CD4-positive, alpha-beta T cell treated with Interleukin-10 for 1 hour (primary cell): ENCODE data around the gene DDX5.

Experiments
- DNase-seq: peaks from one replicate; pipeline ENCODE4 v3.0.0-alpha.2; 2020

DDX5 gene

DNA sequence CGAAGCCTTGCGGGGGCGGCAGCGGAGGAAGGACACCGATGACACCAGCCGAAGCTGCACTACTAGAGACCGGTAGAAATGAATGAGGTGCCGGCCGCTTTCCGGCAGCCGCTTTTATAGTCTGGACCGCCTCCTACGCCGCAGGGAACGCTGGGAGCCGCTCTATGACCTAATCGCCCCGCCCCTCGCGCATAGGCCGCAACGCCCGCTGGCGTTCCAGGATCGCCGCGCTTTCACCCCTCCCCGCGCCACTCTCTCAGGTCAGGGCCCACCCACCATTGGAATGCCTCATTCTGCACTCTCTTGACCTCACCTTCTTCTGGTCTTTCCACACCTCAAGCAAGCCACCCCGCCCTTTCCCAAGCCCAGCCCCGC is at the start of gene DDX5:
Gene DDX5, minus strand, starts transcription at position 89 of the 375 bp plus-strand sequence. CDS start 170 bp downstream, outside the sequence.
- DNase-seq: peak; percentile 97

GRCh38 chr17:64555281-64555680 is 49.2 kb upstream of the DDX5 start:
- no peak for DNase-seq

GRCh38 chr17:64554028-64554637 is 48.0 kb upstream of the DDX5 start:
- no peak for DNase-seq

- no peak for DNase-seq
Measured at GRCh38 chr17:64551461-64551860, 45.4 kb upstream of the DDX5 start.

DNA sequence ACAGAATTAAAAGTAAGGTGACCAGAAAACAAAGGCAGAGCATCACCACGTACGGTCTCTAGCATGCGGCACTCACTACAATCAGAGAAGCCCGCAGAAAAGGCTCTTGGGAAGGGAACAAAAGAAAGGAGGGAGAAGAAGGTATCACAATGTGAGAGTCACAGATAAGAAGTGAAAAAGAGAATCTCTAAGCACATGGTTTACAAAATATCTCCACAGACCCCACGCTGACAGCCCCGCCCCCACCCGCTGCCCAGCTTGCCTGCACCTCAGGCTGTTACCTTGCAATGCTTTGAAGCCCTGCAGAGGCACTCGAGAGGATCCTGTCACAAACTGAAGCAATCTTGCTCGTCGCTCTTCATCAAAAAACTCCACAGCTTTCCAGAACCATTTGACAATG is 41.2 kb upstream of the DDX5 start:
- DNase-seq: no peak

DNA sequence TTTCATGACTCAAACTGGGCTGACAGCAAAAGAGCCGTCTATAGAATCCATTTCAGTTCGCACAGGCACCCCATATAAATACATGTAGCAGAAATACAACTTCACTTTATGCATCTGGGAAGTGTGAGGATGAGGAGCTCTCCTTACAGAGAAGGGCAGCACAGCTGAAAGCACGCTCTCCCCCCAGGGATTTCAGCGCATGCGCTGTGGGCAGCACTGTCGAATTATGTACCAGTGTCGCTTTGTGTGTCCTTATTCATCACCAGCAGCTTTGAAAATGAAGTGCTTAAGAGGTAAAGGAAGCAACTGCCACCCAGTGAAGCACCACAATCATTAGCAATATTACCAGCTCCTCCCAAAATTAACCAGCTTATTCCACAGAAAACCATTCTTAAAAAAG is 40.6 kb upstream of the DDX5 start:
- DNase-seq: no peak

DNA sequence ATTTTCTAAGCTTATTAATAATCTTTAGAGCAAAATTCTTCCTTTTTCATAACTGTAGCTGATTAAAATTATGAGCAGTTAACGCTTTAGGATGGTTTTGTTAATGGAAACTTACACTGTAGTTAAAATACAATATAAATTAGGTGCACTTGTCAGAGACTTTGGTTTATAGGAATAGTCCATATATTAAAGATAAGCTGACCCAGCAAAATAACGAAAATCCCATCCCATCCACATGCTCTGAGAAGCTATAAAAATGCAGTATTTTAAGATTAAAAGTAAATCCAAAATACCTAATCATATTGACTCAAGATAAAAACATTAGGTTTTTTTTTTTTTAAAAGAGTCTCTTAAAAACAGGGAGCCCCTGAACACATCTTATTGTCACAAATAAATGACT is 38.7 kb upstream of the DDX5 start:
- DNase-seq: no peak

- DNase-seq: no peak
Measured at GRCh38 chr17:64540118-64540776, 34.2 kb upstream of the DDX5 start.

GRCh38 chr17:64538508-64539130 is 32.5 kb upstream of the DDX5 start:
- DNase-seq: no peak

- DNase-seq: no peak
Measured at GRCh38 chr17:64537488-64537887, 31.4 kb upstream of the DDX5 start.

GRCh38 chr17:64536913-64537312 is 30.8 kb upstream of the DDX5 start:
- no peak for DNase-seq

DNA sequence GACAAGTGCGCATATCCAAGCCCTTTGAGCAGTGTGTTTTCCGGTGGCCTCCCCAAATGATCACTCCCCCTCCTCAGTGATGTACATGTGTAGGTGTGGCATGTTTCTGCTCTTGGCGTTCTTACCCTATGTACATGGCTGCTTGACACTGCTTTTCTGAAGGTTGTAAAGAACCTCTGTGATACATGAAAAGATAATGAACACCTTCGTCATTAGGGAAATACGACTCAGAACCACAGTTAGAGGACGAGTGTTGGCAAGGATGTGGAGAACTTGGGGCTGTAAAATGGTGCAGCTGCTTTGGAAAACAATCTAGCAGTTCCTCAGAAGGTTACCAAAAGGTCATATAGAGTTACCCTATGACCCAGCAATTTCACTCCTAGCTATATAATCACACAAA is 29.3 kb upstream of the DDX5 start:
- DNase-seq: no peak

DNA sequence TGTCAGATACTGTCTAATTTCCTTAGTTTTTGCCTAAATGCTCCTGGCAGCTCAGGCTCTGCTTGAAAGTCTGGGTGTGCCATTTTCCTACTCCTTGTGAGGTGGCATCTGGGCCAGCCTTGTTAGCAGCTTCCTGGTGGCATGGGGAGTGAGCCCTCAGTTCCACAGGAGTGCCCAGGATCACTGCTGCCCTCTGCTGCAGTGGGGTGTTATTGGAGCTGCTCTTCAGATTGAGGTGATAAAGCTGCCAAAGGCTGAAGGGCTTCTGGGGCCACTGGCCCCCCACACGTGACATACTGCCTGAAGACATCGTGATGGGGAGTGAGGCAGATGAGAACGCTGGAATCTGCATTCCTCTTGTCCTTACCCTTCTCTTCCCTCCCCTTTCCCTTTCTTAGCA is 28.1 kb upstream of the DDX5 start:
- DNase-seq: no peak

DNA sequence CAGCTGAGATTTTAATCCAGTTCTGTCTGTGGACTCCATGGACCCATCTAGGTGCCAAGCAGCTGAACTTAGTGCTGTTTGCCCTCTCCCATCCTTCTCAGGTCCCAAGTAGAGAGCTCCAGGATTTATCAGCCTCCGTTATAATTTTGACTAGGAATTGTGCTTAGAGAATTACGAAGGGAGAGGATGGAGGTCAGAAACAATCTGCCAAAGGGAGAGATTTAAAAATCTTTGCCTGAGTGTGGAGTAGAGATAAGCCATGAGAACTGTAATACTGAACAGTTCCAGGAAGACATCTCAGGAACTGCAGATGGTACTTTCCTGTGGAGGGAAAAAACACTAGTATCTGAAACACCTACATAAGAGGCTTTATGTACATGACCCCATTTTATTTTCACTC is 27.7 kb upstream of the DDX5 start:
- no peak for DNase-seq

- DNase-seq: no peak
Measured at GRCh38 chr17:64532409-64532808, 26.3 kb upstream of the DDX5 start.

GRCh38 chr17:64531955-64532371 is 25.9 kb upstream of the DDX5 start:
- DNase-seq: no peak

DNA sequence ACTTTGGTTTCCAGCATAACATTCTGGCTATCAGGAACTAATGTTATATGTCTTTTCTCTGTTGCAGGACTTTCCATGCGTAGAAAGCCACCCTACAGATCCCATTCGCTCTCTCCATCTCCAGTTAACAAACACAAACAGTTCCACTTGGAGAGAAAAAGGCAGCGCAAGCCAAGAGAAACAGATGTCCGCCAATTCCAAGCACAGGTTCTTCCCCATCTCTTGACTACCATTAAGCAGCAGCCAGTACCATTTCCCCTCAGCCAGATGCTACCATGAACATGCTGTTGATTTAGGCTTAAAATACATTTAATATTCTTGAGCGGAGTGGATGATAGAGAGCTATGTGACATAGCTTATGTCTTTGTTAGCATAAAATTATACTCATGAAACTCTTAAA is 23.1 kb upstream of the DDX5 start:
- DNase-seq: no peak

DNA sequence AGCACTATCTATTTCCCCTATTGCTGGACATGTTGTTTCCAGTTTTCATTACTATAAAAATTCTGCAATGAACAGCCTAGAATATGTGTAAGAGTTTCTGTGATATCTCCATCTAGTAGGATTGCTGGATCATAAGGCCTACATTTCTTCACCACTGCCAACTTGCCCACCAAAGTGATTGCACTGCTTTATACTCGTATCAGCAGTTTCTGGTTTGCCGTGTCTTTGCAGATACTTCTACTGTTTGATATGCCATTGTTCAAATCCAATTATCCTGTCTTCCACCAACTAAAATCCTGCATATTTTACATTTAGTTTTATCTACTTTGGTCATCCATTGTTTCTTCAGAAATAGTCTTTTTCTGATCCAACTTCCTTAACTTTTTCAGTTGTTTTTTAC is 21.8 kb upstream of the DDX5 start:
- DNase-seq: no peak

GRCh38 chr17:64520359-64520758 is 14.3 kb upstream of the DDX5 start:
- no peak for DNase-seq

DNA sequence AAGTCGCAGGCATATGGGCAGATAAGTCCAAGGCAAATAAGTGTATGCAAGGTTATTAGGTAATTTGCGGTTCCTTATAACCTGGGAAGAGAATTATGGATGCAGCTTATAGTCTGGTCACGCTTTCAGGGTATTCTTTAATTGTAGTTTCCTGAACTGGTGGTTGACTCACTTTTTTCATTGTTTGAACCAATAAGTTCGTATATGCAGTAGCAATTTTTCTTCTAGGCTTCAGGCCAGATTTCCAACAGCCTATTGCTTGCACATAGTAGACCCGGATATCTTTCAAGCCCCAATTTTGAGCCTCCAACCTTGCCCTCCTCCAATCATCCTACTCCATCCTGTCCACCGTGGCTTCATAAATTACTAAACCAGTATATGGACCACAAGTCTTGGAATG is 13.5 kb upstream of the DDX5 start:
- no peak for DNase-seq

DNA sequence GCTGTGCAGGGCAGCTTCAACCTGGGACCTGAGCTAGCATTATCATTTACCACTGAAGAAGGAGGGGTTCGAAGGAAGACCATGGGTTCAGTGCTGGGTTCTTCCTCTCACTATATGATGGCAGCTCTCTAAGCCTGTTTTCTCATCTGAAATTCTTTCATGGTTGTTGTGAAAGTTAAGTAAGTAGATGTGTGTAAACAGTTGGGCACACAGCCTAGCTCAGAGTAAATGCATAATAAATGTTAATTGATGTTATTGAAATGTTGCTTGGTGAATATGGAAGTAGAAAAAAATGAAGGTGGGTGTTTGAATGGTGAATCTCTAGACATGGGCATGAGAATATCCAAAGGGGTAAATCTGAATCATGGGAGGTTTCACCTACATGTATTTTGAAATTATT is 9.7 kb upstream of the DDX5 start:
- no peak for DNase-seq

DNA sequence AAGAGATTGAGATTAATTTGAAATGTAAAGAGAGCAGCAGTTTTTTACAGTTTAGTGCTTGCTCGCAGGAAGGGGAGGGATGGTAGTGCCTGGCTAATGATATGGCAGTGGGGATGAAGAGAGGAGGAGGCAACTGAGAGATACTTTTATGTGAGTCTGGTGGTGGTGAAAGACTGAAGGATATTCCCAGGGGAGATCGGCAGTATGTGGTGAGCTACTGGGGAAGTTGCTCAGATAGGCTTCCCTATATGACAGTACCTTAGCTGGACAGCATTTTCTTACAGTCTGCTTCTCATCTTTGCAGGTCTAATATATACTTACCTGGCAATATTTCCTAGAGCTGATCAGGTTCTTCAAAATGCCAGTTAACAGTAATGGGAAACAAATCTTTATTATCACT is 9.3 kb upstream of the DDX5 start:
- no peak for DNase-seq

DNA sequence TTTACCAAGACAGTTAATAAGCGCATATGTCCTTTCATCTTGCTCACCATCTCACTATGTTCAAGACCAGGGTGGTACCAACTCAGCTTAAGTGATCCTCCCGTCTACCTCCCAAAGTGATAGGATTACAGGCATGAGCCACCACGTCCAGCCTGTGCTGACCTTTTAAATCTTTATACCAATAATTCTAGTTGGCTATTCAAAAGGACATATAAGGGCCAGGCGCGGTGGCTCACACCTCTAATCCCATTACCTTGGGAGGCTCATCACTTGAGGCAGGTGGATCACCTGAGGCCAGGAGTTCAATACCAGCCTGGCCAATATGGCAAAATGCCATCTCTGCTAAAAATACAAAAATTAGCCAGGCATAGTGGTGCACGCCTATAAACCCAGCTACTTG is 3.1 kb upstream of the DDX5 start:
- no peak for DNase-seq

DNA sequence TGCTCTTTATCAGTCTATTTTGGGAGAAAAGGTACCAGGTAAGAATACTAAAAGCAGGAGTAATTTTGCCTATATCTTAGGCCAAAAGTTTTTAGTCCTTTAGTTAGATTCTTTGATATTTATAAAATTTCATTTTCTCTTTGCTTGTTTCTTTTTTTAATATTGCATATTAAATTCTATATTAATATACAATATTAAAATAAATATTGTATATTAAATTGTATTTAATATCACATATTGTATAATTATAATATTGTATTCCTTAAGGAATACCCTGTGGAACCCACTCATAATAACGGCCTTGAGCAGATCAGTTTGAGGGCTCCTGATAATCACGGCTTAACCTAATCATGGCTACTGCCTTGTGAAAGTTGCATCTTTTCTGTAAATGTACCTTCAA is 2.6 kb upstream of the DDX5 start:
- no peak for DNase-seq

- DNase-seq: peak; percentile 79
Measured at GRCh38 chr17:64507413-64507782, 1.3 kb upstream of the DDX5 start.
